Fibroblast of lung (primary cell): Measurements from ENCODE around the gene SOX13. TPM values are rescaled to one million over a fixed set of nuclear protein-coding genes. Genes with fewer than 3 reads are reported as not detected.

Experiments
- DNase-seq, 2 donors: peaks; one replicate each; pipeline versions ENCODE4 v3.0.0 to v3.0.0-alpha.2; 2010; ENCODE audit warnings: low read depth in 2 of 2
- H2AFZ ChIP-seq: 2 replicates; pipeline ENCODE4 v1.5.1; 2012; ENCODE audit warnings: low read length, control low read depth, inconsistent platforms
- H3K27ac ChIP-seq: 2 replicates; pipeline ENCODE4 v1.5.1; 2011; ENCODE audit warnings: low read length, control low read depth; ENCODE audit not compliant: insufficient read depth
- H3K27me3 ChIP-seq: 2 replicates; pipeline ENCODE4 v1.5.1; 2011; ENCODE audit warnings: mild to moderate bottlenecking, low read length; ENCODE audit not compliant: control insufficient read depth, insufficient read depth
- H3K36me3 ChIP-seq: 2 replicates; pipeline ENCODE4 v1.5.1; 2011; ENCODE audit warnings: low read length; ENCODE audit not compliant: control insufficient read depth, insufficient read depth
- H3K4me1 ChIP-seq: 2 replicates; pipeline ENCODE4 v1.5.1; 2011; ENCODE audit warnings: low read length; ENCODE audit not compliant: control insufficient read depth, insufficient read depth; ENCODE audit errors: extremely low read depth
- H3K4me2 ChIP-seq: 2 replicates; pipeline ENCODE4 v1.5.1; 2011; ENCODE audit warnings: low read length, control low read depth; ENCODE audit not compliant: insufficient read depth; ENCODE audit errors: extremely low read depth
- H3K4me3 ChIP-seq, 4 experiments: fragments of 200-600 bp in 1 of 4; sonication (generic) in 1 of 4; replicated peaks in 1 of 4; 2 replicates each; pipeline ENCODE4 v1.5.1; 2011 to 2016; ENCODE audit warnings: low read length in 4 of 4, low read depth in 3 of 4, mild to moderate bottlenecking in 3 of 4, control low read depth in 2 of 4, inconsistent platforms in 1 of 4, mixed read lengths in 1 of 4; ENCODE audit not compliant: insufficient read depth in 1 of 4; ENCODE audit errors: control extremely low read depth in 1 of 4
- H3K79me2 ChIP-seq: 2 replicates; pipeline ENCODE4 v1.5.1; 2012; ENCODE audit warnings: mild to moderate bottlenecking, low read length, inconsistent platforms; ENCODE audit not compliant: control insufficient read depth, insufficient read depth
- H3K9ac ChIP-seq: 2 replicates; pipeline ENCODE4 v1.5.1; 2011; ENCODE audit warnings: mild to moderate bottlenecking, low read length, control low read depth; ENCODE audit not compliant: insufficient read depth
- H3K9me3 ChIP-seq: 2 replicates; pipeline ENCODE4 v1.5.1; 2012; ENCODE audit warnings: low read depth, low read length; ENCODE audit not compliant: control insufficient read depth, insufficient read depth
- H4K20me1 ChIP-seq: 2 replicates; pipeline ENCODE4 v1.5.1; 2011; ENCODE audit warnings: low read length; ENCODE audit not compliant: control insufficient read depth, insufficient read depth; ENCODE audit errors: extremely low read depth
- EZH2 ChIP-seq: IDR thresholded peaks from 2 replicates; pipeline ENCODE4 v1.5.1; 2012; ENCODE audit warnings: low read length, control low read depth, mild to moderate bottlenecking; ENCODE audit errors: missing control alignments
- polyA plus RNA-seq, 2 donors: library from polyadenylated mRNA; depleted of rRNA in 1 of 2; stranded (reverse) in 1 of 2; unstranded in 1 of 2; fragments of >200 nt; gene quantifications; 2 replicates each; pipeline ENCODE4 v1.2.1, GENCODE V29; 2011 to 2012; ENCODE audit warnings: missing spikeins in 1 of 2
- total RNA-seq: library from RNA; depleted of rRNA; stranded (reverse); fragments of >200 nt; gene quantifications from 2 replicates; pipeline ENCODE4 v1.2.1, GENCODE V29; 2014
- TF ChIP-seq, protein P1 (sequence below), 2 donors: IDR thresholded peaks in 1 of 2; conservative IDR thresholded peaks in 1 of 2; 1 replicate in 1 of 2; 2 replicates in 1 of 2; pipeline ENCODE4 v1.5.1; 2011 to 2012; ENCODE audit warnings: low read length in 2 of 2, control low read depth in 1 of 2, inconsistent platforms in 1 of 2, low read depth in 1 of 2, mild to moderate bottlenecking in 1 of 2

Gene SOX13
- total and polyA plus RNA-seq, 2 donors (not counting 1 experiment from before 2014, with no cell fraction given), result 2.0 to 5.5 TPM

DNA sequence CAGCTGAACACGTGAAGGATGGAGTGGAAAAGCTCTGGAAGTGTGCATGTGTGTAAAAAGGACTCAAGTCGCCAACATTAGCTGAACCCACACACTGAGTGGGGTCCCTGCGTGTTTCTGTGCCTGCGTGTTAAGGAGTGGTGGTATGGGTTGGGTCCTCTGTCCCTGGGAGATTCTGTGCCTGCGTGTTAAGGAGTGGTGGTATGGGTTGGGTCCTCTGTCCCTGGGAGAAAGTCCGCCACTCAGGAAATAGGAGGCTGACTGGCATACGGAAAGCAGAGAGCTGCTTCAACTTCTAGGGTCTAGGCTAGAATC is 7.0 kb upstream of the SOX13 start:
- Histone ChIP-seq H3K9ac (no peak overlapping the region), H2AFZ (no peak overlapping the region), H3K9me3 (no peaks in the 10 kb centered on the region), H4K20me1 (no peaks in the 10 kb centered on the region), H3K4me2 (no peak overlapping the region), H3K36me3 (no peaks in the 10 kb centered on the region), H3K4me3 (no peak overlapping the region), H3K4me1 (no peaks in the 10 kb centered on the region), H3K27me3 (no peaks in the 10 kb centered on the region), H3K79me2 (no peaks in the 10 kb centered on the region), H3K27ac (no peak overlapping the region)
- no peak for TF ChIP-seq EZH2
- TF ChIP-seq, protein P1, sequence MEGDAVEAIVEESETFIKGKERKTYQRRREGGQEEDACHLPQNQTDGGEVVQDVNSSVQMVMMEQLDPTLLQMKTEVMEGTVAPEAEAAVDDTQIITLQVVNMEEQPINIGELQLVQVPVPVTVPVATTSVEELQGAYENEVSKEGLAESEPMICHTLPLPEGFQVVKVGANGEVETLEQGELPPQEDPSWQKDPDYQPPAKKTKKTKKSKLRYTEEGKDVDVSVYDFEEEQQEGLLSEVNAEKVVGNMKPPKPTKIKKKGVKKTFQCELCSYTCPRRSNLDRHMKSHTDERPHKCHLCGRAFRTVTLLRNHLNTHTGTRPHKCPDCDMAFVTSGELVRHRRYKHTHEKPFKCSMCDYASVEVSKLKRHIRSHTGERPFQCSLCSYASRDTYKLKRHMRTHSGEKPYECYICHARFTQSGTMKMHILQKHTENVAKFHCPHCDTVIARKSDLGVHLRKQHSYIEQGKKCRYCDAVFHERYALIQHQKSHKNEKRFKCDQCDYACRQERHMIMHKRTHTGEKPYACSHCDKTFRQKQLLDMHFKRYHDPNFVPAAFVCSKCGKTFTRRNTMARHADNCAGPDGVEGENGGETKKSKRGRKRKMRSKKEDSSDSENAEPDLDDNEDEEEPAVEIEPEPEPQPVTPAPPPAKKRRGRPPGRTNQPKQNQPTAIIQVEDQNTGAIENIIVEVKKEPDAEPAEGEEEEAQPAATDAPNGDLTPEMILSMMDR (conservative IDR thresholded peaks at IDR 0.05 in 1 of 2, IDR thresholded peaks at IDR 0.05 in 1 of 2; ENCODE audit: low read depth in 1 of 2, low read length in 2 of 2), result no peak
- DNase-seq, result no peak

DNA sequence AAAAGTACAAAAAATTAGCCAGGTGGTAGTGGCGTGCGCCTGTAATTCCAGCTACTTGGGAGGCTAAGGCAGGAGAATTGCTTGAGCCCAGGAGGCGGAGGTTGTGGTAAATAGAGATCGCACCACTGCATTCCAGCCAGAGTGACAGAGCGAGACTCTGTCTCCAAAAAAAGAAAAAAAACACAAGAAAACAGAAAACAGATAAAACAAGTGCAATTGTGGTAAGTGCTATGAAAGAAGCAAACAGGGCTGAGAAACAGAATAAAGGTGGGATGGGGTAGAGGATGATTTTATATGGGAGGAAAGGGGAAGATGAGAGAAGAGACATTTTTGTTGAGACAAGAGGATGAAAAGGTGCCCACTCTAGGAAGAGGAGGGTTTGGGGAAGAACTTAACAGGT is 5.0 kb upstream of the SOX13 start:
- TF ChIP-seq EZH2, result no peak
- TF ChIP-seq, protein P1 (conservative IDR thresholded peaks at IDR 0.05 in 1 of 2, IDR thresholded peaks at IDR 0.05 in 1 of 2; ENCODE audit: low read depth in 1 of 2, low read length in 2 of 2), result no peak
- H3K9me3 ChIP-seq, result no peaks in the 10 kb centered on the region
- no peak overlapping the region for H3K4me3 ChIP-seq
- no peaks in the 10 kb centered on the region for H3K4me1 ChIP-seq
- no peak for DNase-seq
- H3K27ac ChIP-seq, result no peak overlapping the region
- no peak overlapping the region for H2AFZ ChIP-seq
- H3K36me3 ChIP-seq, result no peaks in the 10 kb centered on the region
- no peaks in the 10 kb centered on the region for H4K20me1 ChIP-seq
- no peak overlapping the region for H3K4me2 ChIP-seq
- no peaks in the 10 kb centered on the region for H3K27me3 ChIP-seq
- no peaks in the 10 kb centered on the region for H3K79me2 ChIP-seq
- H3K9ac ChIP-seq, result no peak overlapping the region

GRCh38 chr1:204069887-204070286 is 3.0 kb upstream of the SOX13 start:
- no peaks in the 10 kb centered on the region for H3K36me3 ChIP-seq
- DNase-seq, result no peak
- H3K4me1 ChIP-seq, result no peaks in the 10 kb centered on the region
- H3K79me2 ChIP-seq, result no peaks in the 10 kb centered on the region
- no peak overlapping the region for H3K4me2 ChIP-seq
- no peaks in the 10 kb centered on the region for H3K27me3 ChIP-seq
- no peak overlapping the region for H2AFZ ChIP-seq
- H4K20me1 ChIP-seq, result no peaks in the 10 kb centered on the region
- TF ChIP-seq, protein P1 (conservative IDR thresholded peaks at IDR 0.05 in 1 of 2, IDR thresholded peaks at IDR 0.05 in 1 of 2; ENCODE audit: low read depth in 1 of 2, low read length in 2 of 2), result no peak
- TF ChIP-seq EZH2, result no peak
- no peak overlapping the region for H3K27ac ChIP-seq
- no peaks in the 10 kb centered on the region for H3K9me3 ChIP-seq
- no peak overlapping the region for H3K4me3 ChIP-seq
- H3K9ac ChIP-seq, result no peak overlapping the region
